Measurements from ENCODE around the gene CEACAM7. TPM values are rescaled to one million over a fixed set of nuclear protein-coding genes. Genes with fewer than 3 reads are reported as not detected.

CEACAM7 gene
- total RNA-seq, 1 experiment from 2014 or later = not detected

DNA sequence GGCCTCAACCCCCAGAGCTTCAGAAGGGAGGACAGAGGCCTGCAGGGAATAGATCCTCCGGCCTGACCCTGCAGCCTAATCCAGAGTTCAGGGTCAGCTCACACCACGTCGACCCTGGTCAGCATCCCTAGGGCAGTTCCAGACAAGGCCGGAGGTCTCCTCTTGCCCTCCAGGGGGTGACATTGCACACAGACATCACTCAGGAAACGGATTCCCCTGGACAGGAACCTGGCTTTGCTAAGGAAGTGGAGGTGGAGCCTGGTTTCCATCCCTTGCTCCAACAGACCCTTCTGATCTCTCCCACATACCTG lies 19.4 kb upstream of the CEACAM7 start (continued):
- peak in 2 of 3 experiments; percentile 35 to 51; a peak in 4 of 6 replicates for TF ChIP-seq CTCF (IDR thresholded peaks at IDR 0.05 in 2 of 3, conservative IDR thresholded peaks at IDR 0.05 in 1 of 3; ENCODE audit: borderline replicate concordance in 1 of 3, insufficient read depth in 1 of 3, low read depth in 2 of 3, low read length in 2 of 3)
- no peak for TF ChIP-seq EZH2phosphoT487 (IDR thresholded peaks at IDR 0.05; ENCODE audit: borderline replicate concordance)
- TF ChIP-seq YY1 (IDR thresholded peaks at IDR 0.05; ENCODE audit: extremely low read depth, insufficient replicate concordance, low read depth, low read length) = no peak
- no peak for TF ChIP-seq FOSL1 (IDR thresholded peaks at IDR 0.05; ENCODE audit: low read depth)

DNA sequence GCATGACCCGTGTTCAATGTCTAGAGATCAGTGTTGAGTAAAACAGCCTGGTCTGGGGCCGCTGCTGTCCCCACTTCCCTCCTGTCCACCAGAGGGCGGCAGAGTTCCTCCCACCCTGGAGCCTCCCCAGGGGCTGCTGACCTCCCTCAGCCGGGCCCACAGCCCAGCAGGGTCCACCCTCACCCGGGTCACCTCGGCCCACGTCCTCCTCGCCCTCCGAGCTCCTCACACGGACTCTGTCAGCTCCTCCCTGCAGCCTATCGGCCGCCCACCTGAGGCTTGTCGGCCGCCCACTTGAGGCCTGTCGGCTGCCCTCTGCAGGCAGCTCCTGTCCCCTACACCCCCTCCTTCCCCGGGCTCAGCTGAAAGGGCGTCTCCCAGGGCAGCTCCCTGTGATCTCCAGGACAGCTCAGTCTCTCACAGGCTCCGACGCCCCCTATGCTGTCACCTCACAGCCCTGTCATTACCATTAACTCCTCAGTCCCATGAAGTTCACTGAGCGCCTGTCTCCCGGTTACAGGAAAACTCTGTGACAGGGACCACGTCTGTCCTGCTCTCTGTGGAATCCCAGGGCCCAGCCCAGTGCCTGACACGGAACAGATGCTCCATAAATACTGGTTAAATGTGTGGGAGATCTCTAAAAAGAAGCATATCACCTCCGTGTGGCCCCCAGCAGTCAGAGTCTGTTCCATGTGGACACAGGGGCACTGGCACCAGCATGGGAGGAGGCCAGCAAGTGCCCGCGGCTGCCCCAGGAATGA lies 18.9 kb upstream of the CEACAM7 start:
- no peaks in the 10 kb centered on the region for H3K36me3 ChIP-seq (ENCODE audit: control insufficient read depth in 1 of 2, insufficient read depth in 2 of 2, low read length in 2 of 2)
- H3K79me2 ChIP-seq (ENCODE audit: insufficient read depth, low read length) = no peaks in the 10 kb centered on the region
- H3K4me1 ChIP-seq (ENCODE audit: control insufficient read depth in 1 of 2, insufficient read depth in 2 of 2, low read length in 2 of 2) = peaks cover 0 to 9% of the 10 kb centered on the region in 2 experiments; a peak in 2 of 4 replicates
- RAD21 ChIA-PET (ENCODE audit: low non-redundant PET in 1 of 2, low total read pairs in 2 of 2, uncharacterized antibody in 2 of 2, unreplicated experiment in 2 of 2) = no interaction called here
- peak overlapping the region; percentile 62 for H3K4me2 ChIP-seq (ENCODE audit: low read length)
- peak; percentile 69 for DNase-seq (ENCODE audit: low read depth, low spot score)
- CTCF ChIA-PET = interaction anchor here (0.7 to 2.6 kb wide), 40 partner anchors 9 to 513 kb away, joined by 3 to 41 read pairs (median 5); partner anchors contain the start of gene CEACAM7
- intact Hi-C loops (cut with micrococcal nuclease) = loop anchor here (1.0 to 10.0 kb wide), 4 partner anchors 39 to 248 kb away; partner anchors contain the start of gene RABAC1
- ATAC-seq = peak; percentile 97
- no peaks in the 10 kb centered on the region for H4K20me1 ChIP-seq (ENCODE audit: insufficient read depth)
- no peak overlapping the region for H3K27ac ChIP-seq (ENCODE audit: low read depth, low read length)
- peak overlapping the region in 1 of 2 experiments; percentile 18; a peak in 1 of 4 replicates for H3K4me3 ChIP-seq (replicated peaks in 1 of 2; ENCODE audit: low read depth in 1 of 2, low read length in 2 of 2)
- no peaks in the 10 kb centered on the region for H3K9me2 ChIP-seq (ENCODE audit: insufficient read depth)
- no peaks in the 10 kb centered on the region for H3K9me3 ChIP-seq (ENCODE audit: control insufficient read depth in 1 of 2, insufficient read depth in 1 of 2, low read depth in 1 of 2, low read length in 2 of 2)
- POLR2A ChIA-PET = no interaction called here
- peaks cover 47% of the 10 kb centered on the region for H3K27me3 ChIP-seq (ENCODE audit: insufficient read depth, low read length)
- H3K9ac ChIP-seq (ENCODE audit: low read length) = no peak overlapping the region
- H2AFZ ChIP-seq (ENCODE audit: low read depth, low read length, poor library complexity, severe bottlenecking) = no peak overlapping the region
- no TSS peak for BruUV-seq (replicated peaks)
- TF ChIP-seq ZFX (IDR thresholded peaks at IDR 0.05) (no peak), TCF7L2 (IDR thresholded peaks at IDR 0.05; ENCODE audit: borderline replicate concordance, extremely low read depth, insufficient read depth, insufficient read length) (peak; percentile 35), POLR2AphosphoS5 (IDR thresholded peaks at IDR 0.05; ENCODE audit: low read depth, low read length) (no peak), ZNF274 (IDR thresholded peaks at IDR 0.05; ENCODE audit: low read depth, low read length) (no peak), RAD21 (IDR thresholded peaks at IDR 0.05; ENCODE audit: low read depth) (peak; percentile 63), REST (IDR thresholded peaks at IDR 0.05; ENCODE audit: low read depth) (peak; percentile 18), JUND (IDR thresholded peaks at IDR 0.05) (no peak), POLR2A (IDR thresholded peaks at IDR 0.05; ENCODE audit: borderline replicate concordance, extremely low read depth, insufficient read depth, insufficient read length) (no peak), EZH2phosphoT487 (IDR thresholded peaks at IDR 0.05; ENCODE audit: borderline replicate concordance) (no peak), YY1 (IDR thresholded peaks at IDR 0.05; ENCODE audit: extremely low read depth, insufficient replicate concordance, low read depth, low read length) (no peak), CTCF (IDR thresholded peaks at IDR 0.05 in 2 of 3, conservative IDR thresholded peaks at IDR 0.05 in 1 of 3; ENCODE audit: borderline replicate concordance in 1 of 3, insufficient read depth in 1 of 3, low read depth in 2 of 3, low read length in 2 of 3) (peak; percentile 92 to 100 (median 100)), FOSL1 (IDR thresholded peaks at IDR 0.05; ENCODE audit: low read depth) (no peak), SP1 (IDR thresholded peaks at IDR 0.05; ENCODE audit: low read depth) (no peak), CEBPB (IDR thresholded peaks at IDR 0.05; ENCODE audit: low read depth) (no peak)
- TF ChIP-seq, protein P1, sequence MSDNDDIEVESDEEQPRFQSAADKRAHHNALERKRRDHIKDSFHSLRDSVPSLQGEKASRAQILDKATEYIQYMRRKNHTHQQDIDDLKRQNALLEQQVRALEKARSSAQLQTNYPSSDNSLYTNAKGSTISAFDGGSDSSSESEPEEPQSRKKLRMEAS (IDR thresholded peaks at IDR 0.05) = no peak
